T-helper 9 cell (primary cell): Measurements from ENCODE around the gene TIAL1.
"Not testable (repeated sequence)": the region's sequence is repeated elsewhere in the genome, so short reads cannot be mapped to it uniquely, and the experiment has no call there.

Experiments
- DNase-seq: peaks from one replicate; pipeline ENCODE4 v3.0.0-alpha.2; 2020
- total RNA-seq, 2 donors: gene quantifications; one replicate each; lab custom pipeline; 2026; lab: John Stamatoyannopoulos, UW

Gene TIAL1, protein sequence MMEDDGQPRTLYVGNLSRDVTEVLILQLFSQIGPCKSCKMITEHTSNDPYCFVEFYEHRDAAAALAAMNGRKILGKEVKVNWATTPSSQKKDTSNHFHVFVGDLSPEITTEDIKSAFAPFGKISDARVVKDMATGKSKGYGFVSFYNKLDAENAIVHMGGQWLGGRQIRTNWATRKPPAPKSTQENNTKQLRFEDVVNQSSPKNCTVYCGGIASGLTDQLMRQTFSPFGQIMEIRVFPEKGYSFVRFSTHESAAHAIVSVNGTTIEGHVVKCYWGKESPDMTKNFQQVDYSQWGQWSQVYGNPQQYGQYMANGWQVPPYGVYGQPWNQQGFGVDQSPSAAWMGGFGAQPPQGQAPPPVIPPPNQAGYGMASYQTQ
- total RNA-seq: 67.7 to 70.2 reads per million in 2 donors

DNA sequence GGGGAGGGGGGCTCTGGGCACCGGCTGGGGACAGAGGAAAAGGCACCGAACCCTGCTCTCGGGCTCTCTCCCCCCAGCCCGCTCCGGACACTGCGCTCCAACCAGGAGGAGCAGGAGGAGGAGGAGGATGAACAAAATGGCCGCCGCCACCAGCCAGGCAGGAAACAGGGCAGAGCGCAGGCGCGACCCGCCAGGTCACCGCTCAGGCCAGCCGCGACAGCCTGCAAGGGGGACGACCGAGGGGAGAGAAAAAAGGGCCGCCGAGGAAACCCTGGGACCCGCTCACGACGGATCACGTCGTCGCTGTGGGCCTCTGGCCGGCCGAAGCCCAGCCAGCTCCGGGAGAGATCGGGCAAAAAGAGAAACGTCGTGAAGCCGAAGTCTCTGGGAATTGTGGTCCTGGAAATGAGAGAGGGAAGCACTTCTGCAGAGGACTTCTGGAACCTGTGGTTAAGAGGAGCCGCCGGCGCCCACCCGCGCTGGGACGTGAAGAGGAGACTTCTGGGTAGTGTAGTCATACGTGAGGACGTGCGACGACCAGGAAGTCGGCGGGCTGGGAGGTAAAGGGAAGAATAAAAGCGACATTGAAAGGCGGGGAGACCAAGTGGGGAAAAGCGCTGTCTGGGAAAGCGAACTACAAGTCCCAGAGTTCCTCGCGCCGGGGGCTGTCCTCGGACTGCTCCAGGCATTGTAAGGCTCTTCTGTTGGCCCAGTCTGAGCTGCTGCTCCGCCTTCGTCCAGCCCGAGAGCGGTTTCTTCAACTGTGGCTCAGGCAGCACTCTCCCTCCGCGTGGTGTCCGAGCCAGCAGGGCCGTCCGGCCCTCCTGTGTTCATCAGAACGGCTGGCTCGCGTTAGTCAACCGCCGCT lies at the start of gene TIAL1:
TSS of gene TIAL1 (minus strand) at position 428 of the 868 bp plus-strand sequence. CDS start 499 bp downstream, outside the sequence.
- DNase-seq: peak; percentile 90

DNA sequence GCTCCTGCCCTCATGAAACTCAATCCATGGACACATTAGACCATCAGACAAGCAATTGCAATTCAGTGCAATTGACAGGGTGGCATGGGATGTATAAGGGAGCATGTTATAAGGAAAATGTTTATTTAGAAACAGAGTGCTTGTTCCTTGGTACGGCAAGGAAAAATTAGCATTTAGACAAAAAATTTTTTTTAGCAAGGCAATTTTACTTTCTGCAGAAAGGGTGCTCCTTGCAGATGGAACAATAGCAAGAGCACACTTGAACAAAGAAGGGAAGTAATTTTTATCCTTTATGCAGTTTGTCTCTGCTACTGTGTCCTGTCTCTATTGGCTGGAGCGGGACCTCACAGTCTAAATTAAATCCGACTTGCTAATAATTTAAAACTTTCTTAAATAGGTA lies 48.2 kb upstream of the TIAL1 start:
- DNase-seq: no peak

DNA sequence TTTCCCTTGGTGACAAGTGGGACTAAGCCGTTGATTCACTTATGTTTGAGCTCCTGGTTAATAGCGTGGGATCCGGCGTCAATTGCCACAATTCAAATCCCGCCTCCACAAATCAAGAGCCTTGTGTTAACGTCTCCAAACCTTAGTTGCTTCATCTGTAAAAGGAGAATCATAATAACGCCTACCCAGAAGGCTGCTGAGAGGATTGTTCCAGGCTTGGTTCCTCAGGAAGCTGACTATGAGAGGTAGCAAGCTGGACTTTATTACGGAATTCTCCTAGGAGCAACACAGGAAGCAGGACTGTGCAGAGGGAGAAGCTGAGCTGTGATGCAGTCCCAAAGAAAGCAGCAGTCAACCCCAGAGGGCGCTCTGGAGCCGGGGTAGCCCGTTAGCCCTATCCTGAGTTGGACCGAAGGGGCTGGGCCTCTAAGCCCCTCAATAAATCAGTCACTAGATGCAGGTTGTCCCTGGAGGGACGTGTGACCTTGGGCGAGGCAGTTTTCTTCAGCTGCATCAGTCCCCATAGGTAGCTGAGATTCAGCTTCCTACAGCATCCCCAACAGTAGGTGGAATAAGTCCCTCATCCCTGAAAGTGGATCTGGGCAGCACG lies 47.5 kb upstream of the TIAL1 start:
- DNase-seq: no peak

DNA sequence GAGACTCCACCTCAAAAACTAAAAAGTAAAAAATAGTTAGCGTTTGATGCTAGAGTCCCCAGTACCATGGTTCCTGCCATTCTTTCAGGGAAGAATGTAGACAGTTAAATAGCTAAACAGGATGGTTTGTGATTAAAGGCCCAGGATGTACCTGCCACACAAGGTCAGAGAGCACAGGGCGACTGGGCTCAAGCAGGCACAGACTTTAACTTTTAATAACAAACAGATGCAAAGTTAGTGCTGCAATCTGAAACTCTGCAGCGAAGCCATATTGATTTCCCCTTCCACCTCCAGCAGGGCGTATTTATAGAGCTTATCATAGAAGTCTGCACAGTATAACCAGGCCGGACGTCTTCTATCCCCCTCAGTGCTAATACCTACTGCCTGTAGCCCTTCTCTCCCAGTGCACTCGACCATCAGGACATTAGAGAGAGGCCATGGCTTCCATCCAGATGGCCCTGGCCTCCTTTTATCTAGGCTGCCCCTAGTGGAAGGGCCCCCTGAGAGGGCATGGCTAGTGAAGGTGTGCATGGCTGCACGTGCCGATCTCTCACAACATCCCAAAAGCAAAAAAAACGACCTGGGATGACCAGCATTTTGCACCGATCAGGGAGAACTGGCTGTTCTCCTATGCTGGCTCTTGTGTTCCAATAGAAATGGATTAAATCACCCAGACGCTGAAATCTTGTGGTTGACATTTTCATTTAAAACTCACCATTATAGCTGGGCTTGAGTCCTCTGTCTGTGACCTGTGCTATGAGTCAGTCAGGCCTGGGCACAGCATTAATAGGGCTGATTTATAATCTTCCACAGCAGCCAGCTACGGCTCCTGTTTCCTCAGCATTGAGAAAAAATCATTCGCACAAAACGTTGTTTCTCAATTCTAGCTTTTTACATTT lies 46.8 kb upstream of the TIAL1 start:
- DNase-seq: no peak

DNA sequence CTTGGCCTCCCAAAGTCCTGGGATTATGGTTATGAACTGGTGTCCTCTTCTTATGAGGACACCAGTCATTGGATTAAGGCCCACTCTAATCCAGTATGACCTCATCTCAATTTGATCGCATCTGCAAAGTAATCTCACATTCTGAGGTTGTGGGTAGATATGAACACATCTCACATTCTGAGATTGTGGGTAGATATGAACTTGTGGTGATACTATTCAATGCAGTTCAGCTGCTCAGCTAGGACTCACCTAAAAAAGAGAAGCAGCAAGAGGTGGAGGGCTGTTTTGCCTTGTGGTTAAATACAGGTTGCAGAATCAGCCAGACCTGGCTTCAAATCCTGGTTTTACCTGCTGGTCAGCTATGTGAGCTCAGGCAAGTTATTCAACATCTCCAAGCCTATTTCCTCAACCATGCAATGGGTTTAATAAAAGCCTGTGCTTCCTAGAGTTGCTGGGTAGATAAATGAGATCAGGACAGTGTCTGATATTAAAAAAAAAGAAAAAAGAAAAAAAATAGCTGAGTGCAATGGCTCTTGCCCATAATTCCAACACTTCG lies 45.9 kb upstream of the TIAL1 start:
- no peak for DNase-seq

DNA sequence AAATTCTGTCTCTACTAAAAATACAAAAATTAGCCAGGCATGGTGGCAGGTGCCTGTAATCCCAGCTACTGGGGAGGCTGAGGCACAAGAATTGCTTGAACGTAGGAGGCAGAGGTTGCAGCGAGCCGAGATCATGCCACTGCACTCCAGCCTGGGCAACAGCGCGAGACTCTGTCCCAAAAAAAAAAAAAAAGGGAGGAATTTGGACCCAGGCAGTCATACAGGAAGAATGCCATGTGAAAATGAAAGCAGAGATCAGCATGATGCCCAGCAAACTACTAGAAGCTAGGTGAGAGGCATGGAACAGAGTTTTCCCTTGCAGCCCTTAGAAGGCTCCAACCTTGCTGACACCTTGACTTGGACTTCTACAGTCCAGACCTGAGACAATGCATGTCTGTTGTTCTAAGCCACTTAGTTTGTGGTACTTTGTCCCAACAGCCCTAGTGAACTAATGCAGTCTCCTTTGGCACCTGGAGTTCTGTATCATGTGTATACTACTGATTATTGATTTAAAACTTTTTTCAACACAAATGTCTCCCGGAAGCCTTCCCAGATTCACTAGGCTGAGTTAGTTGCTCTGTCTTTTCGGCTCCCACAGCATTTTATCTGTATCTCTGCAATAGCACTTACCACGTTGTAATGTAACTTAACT lies 44.2 kb upstream of the TIAL1 start:
- no peak for DNase-seq

DNA sequence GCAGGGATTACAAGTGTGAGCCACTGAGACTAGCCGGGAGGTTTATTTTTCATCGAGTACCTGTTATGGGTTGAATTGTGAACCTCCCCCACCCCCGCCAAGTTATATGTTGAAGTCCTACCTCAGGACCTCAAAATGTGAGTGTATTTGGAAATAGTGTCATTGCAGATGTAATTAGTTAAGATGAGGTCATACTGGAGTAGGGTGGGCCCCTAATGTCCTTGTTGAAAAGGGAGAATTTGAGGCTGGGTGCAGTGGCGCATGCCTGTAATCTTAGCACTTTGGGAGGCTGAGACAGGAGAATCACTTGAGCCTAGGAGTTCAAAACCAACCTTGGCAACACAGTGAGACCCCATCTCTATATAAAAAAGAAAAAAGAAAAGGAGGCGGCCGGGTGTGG lies 43.6 kb upstream of the TIAL1 start:
- no peak for DNase-seq

DNA sequence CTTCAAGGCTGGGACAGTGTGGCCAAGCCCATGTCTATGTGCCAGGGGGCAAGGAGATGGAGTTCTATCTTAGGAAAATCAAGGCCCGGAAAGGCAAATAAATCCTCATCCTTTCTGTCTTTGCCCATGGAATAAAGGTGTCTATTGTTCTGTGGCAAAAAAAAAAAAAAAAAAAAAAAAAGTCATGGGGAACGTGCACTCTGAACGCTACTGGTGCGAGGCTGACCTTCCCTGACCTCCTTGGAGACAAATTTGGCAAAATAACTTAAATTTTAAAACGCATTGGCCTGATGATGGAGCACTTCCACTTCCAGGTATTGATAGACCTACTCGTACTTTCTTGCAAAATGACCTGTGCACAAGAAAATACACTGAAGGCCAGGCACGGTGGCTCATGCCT lies 42.2 kb upstream of the TIAL1 start:
- no peak for DNase-seq

DNA sequence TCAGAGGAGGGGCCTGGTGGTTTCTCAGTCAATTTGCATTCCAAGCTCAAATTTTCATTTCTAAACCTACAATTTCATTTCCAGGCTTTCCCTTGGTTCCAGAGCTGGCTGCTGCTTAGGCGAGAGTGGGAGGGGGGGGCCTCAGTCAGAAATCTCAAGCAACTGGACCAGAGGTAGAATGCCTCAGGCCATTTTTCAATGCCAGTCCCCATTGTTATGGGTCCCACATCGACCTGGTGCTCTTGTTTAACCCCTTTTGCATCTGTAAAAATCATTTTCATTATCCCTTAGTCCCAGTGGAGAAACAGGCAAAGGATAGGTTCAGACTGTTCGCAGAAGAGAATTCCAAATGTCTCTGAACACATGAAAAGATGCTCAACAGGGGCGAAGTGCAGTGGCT lies 40.9 kb upstream of the TIAL1 start:
- DNase-seq: no peak

DNA sequence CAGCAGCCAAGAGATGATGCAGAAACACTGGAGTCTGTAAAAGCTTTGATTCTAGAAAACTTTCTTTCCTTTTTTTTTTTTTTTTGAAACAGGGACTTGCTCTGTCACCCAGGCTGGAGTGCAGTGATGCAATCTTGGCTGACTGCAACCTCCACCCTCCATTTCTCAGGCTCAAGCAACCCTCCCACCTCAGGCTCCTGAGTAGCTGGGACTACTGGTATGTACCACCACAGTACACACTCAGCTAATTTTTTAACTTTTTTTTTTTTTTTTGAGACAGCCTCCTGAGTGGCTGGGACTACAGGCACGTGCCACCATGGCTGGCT lies 37.4 kb upstream of the TIAL1 start:
- no peak for DNase-seq

DNA sequence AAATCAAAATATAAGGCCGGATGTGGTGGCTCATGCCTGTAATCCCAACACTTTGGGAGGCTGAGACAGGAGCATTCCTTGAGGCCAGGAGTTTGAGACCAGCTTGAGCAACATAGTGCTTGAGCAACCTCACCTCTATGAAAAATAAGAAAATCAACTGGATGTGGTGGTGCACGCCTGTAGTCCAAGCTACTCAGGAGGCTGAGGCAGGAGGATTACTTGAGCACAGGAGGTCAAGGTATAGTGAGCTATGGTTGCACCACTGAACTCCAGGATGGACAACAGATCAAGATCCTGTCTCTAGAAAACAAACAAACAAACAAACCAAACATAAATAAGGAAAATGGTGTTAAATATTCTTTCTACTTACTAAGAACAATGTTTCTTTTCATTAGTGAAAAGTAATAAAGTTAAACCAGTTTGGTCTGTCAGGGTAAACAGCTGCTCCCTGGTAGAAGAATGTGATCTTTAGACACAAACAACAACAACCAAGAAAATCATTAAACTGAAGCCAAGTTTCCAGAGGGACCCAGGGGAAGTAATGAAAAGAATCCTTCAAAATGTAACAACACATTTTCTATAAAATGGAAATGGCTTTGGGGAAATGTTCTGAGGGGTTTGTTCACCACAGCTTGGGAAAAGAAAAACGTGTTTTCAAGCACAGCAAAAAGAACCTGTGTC lies 36.9 kb upstream of the TIAL1 start:
- DNase-seq: no peak

DNA sequence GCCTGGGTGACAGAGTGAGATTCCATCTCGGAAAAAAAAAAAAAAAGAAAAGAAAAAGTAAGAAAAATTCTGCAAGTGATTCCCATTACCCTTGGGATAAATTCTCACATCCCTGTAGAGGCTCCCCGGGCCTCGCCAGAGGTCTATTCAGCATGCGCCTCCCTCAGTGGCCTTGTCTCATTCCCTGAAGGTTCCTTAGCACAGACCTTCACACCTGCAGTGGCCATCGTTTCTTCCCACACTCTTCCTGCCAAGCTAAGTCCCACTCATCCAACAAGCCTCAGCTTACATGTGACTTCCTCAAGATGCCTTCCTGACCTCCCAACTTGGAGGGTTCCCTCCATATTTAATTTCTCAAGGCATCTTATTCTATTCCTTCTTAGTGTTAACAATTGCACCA lies 33.5 kb upstream of the TIAL1 start:
- no peak for DNase-seq

DNA sequence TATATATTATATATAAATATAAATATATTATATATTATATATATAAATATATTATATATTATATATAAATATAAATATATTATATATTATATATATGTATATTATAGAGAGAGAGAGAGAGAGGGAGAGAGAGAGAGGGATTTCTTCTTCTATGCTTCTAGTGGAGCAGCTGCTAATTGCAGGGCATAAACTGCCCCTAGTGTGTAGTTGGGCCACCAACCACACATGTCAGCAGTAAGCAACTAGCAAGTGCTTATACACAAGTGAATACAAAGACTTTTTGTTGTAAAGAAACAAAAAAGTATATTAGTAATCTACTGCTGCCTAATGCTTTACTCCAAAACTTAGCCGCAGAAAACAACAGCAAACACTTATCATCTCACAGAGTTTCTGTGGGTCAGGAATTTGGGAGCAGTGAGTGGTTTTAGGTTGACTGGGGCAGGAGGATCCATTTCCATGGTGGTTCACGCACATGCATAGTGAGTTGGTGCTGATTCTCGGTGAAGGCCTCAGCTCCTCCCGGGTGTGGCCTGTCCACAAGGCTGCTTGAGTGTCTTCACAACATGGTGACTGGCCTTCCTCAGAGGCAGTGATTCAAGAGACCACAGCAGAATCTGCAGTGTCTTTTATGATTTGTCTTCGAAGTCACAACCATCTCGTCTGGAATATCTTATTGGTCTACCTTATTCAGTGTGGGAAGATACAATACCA lies 29.0 kb upstream of the TIAL1 start:
- no peak for DNase-seq

DNA sequence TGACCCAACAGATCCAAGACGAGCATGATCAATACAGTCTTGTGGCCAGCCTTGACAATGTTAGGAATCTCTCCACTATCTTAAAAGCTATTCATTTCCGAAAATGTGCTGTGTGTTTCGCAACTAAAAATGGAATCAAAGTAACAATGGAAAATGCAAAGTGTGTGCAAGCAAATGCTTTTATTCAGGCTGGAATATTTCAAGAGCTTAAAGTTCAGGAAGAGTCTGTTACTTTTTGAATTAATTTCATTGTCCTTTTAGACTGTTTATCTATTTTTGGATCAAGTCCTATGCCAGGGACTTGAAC lies 24.3 kb upstream of the TIAL1 start:
- no peak for DNase-seq

DNA sequence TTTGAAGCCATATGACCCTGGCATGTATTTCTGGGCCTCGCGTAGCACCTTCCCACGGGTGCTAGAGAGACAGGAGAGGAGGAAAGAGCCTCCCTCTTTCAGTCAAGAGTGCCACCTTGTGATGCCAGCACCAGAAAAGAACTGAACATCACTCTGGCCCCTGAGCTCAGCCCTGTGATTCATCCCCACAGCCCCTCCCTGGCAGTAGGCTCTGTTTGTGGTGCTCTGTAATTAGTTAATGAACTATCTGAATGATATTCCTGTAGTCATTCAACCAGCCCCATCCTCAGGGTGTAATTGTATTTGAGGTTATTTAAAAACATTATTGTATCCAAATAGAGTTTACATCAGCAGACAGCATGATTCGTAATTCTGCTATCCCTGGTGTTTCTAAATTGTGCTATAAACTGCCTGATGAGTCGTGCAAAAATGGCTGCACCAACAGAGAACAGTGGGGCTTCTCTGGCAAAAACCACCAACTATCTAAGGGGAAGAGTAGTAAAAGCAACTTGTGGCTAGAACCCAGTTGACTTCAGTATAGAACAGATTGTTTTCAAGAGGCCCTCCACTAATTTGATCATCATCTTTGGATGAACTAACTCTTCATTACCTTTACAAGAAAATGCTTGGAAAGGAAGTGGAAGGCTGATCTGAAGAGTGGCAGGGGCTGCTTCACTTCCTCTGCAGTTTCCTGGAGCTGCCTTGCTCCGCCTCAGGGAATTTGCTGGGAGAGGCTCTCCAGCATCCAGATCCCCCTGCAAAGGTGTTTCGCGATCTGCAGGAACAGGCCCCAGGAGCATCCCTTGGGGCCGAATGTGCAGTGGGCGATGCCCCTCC lies 23.7 kb upstream of the TIAL1 start:
- no peak for DNase-seq

DNA sequence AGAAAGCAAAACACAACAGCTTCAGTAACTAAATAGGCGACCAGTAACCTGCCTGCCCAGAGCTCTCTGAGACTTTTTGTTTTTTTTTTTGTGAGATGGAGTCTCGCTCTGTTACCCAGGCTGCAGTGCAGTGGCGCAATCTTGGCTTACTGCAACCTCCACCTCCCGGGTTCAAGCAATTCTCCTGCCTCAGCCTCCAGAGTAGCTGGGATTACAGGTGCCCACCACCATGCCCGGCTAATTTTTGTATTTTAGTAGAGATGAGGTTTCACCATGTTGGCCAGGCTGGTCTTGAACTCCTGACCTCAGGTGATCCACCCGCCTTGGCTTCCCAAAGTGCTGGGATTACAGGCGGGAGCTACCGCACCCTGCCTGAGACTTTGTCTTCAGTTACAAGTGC lies 23.0 kb upstream of the TIAL1 start:
- DNase-seq: not testable (repeated sequence)

DNA sequence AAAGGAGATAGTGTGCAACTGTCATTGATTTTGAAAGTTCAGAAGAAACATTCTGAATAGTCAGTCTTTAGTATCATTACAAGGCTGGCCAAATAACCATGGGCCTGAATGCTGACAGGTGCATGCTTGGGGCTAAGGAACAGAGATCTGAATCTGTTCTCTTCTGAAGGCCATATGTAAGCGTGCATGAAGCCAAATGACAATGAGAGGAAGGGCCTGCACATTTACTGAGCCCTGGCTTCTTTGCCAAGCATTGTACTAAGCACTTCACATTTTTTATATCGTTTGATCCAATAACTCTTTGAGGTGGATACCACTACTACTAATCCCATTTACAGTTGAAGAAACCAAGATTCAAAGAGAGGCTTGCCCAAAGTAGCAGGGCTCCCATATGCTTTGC lies 22.5 kb upstream of the TIAL1 start:
- DNase-seq: no peak

DNA sequence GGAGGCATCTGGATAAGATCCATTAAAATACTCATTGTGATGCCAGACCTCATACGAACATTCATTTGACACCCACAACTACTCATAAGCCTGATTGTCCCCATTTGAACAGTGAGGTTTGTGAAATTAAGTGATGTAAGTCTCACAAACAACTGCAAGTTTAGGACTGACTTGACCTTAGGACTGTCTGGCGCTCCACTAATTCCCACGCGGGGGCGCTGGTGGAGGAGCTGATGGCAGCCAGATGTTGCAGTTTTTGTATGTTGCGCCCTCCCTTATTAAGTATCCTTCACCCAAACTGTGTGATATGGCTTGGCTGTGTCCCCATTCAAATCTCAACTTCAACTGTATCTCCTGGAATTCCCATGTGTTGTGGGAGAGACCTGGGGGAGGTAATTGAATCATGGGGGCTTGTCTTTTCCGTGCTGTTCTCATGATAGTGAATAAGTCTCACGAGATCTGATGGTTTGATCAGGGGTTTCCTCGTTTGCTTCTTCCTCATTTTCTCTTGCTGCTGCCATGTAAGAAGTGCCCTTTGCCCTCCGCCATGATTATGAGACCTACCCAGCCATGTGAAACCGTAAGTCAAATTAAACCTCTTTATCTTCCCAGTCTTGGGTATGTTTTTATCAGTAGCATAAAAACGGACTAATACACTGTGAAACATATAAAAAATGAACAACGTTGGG lies 20.3 kb upstream of the TIAL1 start:
- DNase-seq: no peak

DNA sequence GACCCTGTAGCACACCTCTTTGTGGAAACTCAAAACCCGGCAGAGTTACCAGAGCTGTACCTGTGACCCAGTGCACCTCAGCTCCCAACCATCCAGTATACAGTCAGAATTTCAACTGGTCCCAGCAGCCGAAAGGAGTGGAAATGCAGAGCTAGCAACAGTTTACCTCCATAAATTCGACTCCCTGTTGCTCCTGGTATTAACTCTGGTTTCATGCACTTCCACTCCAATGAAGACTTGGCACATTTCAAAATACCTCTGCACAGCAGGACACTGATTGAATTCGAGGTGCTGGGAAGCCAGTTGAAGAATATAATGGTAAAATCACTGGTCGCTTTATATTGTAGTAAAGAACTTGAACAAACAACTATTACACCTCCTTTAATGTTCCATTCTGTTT lies 17.9 kb upstream of the TIAL1 start:
- DNase-seq: no peak
